Activated CD8-positive, alpha-beta memory T cell treated with anti-CD3 and anti-CD28 coated beads, Interleukin-2, amount 50 U/mL, for 48 hours (primary cell): ENCODE data around the gene BIVM.

Source experiments
- DNase-seq: peaks from one replicate; pipeline ENCODE4 v3.0.0-alpha.2; 2020

BIVM gene

DNA sequence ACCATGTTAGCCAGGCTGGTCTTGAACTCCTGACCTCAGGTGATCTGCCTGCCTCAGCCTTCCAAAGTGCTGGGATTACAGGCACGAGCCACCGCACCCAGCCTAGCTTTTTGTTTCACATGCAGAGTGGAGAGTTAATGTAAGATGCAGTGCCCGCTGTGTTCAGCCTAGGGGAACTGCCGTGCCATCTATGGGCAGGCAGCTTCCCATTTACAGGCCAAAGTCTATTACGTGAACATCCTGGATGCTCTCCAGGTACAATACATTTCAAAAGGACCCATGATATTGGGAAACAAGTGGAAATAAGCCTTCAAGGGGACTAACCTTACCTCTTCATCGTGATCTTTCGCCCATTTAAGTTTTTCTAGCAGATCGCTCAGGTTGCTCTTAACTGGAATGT is 10.2 kb upstream of the BIVM start:
- DNase-seq: no peak

DNA sequence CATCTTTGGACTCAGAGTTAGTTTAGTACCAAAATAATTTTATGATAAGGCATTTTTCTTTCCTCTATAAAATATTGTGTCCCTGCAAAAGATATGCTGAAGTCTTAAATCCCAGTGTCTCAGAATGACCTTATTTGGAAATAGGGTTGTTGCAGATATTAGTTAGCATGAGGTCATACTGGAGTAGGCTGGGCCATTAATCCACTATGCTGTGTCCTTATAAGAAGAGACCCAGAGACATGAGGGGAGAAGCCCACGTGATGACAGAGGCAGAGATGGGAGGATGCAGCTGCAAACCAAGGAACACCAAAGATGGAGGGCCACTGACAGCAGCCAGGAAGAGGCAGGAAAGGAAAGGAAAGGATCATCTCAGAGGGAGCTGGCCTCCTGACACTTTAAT is 6.5 kb upstream of the BIVM start:
- no peak for DNase-seq

DNA sequence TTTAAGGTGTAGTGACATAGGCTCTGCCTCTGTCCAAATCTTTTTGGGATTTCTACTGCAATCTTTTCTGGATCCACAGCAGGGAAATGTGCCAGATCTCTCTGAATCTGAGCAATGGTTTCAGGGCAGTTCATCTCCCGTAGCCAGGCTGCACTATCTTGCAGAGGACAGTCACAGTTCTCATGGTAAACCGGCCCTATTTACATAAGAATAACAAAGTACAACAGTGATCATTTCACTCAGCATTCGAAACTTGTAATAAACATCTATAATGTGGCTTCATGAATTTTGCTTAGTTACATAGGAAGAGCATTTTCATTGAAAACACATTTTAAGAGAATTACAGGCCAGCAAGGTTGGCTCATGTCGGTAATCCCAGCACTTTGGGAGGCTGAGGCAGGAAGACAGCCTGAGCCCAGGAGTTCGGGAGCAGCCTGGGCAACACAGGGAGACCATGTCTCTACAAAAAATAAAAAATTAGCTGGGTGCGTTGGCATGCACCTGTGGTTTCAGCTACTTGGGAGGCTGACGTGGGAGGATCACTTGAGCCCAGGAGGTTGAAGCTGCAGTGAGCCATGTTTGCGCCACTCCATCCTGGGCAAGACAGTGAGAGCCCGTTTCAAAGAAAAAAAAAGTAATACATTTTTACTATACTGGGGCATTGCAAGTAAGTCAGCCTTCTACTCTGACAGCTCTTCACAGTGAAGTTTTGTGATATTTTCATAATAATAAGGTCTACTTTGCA is 5.1 kb upstream of the BIVM start:
- DNase-seq: no peak

DNA sequence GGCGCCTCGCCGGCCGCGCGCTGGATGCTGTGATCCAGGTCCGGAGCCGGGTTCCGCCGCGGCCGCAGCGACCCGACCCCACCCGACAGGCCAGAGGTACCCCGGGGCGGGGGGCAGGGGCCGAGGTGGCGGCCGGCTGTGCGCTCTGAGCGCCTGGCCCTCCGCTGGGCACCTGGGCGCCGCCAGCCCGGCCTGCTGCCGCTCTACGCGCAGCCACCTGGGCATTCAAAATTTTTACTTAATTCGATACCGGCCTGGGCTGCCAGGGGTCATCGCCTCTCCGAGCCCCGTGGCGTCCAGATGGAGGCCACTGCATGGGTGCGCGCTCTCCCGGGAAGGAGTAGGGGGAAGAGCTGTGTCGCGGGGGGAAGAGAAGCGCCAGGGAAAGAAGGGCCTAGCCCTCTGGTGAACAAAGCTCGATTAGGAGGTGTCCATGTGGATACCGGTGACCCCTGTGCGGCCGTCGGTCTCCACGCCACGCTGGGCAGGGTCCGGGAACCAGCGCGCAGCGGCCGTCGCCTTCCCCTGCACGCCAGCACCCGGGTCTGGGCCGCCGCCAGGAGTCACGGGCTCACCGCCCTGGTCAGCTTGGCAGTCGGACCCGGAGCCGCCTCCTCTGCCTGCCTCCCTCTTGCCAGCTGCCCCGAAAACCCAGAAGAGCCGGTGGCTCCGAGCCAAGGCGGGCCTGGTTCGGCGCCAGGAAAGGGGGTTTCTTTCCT is 666 bp downstream of the BIVM start:
- peak; percentile 74 for DNase-seq

DNA sequence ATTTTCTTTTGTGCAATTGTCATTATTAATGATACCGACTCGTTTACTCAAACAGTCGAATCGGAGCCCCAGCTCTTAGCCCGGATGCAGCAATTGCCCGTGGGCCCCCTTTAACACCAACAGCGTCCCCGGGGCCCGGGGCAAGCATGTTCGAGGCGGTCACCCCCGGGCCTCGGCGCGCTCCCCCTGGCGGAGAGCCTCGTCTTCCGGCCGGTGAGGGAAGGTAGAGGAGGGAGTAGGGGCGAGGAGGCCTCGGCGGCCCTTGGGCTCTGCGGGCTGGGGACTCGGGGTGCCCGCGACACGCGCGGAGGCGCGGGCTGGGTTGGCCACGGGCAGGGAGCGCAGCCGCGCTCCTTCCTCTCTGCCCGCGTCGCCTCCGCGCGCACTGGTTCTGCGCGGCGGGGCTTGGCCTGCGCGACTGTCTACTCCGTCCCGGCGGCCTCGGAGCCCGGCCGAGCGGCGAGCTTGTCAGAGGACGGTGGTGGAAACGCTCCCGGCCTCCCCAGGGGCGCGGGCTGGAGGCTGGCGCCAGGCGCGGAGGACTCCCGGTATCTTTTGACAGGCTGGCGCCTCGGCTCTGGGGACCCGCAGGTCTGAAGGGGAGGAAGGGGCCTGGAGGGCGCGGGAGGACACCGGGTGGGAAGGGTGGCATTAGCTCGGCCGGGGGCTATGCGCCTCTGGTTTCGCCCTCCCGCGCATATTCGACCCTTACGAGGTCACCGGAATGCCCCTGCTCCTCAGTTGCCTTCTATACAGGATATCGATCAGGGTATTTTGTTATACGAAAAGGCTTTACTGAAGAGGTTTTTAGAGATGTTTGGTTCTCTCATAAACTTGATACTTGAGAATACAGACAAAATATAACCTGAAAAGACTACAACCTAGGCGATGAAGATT is 1.5 kb downstream of the BIVM start:
- DNase-seq: peak; percentile 94

DNA sequence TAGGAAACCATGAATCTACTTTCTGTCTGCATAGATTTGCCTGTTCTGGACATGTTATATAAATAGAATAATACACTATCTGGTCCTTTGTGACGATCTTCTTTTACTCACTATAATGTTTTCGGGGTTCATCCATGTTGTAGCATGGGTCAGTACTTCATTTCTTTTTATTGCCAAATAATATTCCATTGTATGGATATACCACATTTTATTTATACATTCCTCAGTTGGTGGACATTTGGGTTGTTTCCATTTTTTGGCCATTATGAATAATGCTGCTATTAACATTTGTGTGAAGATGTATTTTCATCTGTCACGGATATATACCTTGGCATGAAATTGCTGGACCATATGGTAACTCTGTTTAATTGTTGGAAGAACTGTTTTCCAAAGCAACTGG is 6.8 kb downstream of the BIVM start:
- DNase-seq: no peak

DNA sequence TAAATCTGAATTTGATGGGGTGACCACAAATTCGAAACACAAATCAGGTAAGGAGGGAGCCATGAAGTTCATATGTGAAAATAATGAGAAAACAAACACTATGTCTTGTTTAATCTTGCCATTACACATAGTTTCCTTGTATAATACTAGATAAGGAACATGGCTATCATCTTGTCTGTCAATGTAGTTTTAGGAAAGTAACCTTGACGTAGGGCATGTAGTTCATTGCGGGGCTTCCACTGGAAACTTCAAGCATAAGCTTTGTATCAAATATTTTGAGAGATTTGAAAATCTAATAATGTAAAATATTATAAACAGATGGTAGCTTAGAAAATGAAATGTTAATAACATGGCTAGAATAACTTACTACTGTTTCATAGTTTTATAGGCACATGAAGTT is 8.8 kb downstream of the BIVM start:
- DNase-seq: no peak

DNA sequence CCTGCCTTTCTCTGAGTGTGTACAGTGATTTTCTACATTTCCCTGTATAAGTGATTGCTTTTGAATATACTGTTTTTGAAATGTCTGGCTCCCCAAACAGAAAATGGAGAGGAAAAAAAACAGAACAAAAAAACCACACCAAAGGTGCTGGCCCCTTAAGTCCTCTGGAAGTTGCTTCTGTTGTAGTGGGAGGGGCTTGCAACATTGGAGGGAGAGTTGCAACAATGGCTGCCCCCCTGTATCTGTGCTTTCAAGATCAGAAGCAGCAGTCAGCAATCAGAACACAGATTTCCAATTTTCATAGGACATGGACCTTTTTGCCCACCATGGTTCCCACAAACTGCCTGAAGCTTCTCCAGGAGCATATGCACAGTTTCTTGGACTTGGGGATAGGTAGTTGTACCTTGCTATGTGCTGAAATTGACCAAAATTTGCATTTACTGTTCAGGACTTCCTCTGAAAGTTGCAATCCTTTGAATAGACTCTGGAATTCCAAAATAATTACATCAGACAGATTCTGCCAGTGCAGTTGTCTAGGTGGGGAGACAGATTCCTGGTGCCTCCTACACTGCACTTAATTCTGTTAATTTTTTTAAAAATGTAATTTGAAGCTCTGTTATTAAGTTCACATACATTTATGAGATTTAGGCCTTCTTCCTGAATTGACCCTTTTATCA is 13.8 kb downstream of the BIVM start:
- DNase-seq: no peak

DNA sequence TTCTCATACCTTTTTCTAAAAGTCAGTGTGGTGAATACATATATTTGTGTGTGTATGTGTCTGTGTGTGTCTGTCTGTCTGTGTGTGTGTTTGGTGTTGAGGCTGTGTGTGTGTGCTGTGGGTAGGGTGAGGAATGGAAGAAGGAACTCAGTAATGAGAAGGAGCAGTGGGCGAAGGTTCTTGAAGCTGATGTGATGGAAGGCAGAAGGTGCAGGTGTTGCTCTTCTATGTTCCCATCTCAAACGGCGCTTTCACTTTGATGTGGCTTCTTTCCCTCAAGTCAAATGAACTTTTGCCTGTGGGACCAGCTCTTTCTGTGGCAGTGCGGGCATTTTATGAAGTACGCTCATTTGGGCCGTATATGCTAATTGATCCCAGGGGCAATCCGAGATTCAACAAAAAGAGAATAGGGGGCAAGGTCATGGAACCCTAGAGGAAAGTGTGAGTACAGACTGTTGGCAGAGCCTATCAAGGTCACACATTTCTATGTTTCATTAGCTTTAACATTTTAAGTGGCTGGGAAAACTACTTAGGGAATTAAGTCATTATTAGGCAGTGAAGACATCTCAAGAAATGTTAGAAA is 15.2 kb downstream of the BIVM start:
- no peak for DNase-seq

DNA sequence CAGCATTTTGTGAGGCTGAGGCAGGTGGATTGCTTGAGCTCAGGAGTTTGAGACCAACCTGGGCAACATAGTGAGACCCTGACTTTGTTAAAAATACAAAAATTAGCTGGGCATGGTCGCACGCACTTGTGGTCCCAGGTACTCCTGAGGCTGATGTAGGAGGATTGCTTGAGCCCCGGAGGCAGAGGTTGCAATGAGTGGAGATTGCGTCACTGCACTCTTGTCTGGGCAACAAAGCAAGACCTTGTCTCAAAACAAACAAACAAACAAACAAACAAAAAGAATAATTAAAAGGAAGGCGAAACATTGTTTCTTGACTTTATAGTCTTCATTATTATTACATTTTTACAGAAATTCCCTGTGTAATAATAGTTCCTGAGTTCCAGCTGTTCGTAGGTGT is 15.9 kb downstream of the BIVM start:
- DNase-seq: no peak

DNA sequence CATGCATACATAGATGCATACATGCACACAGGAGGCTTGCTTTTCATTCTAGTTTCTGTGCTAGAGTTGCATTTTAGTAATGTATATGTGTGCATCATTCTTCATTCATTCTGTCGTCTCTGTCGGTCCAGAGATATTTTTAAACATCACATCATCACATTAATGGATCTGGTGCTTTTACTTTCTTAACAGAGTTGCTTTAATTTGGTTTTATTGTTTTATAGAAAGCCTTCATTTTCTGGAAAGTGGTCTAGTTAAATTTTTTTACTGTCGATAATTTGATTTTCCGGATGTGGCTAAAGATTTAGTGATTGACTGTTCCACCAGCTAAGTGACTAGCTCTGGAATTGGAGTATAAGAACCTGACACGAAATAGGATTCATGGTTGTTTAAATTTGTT is 16.9 kb downstream of the BIVM start:
- DNase-seq: no peak

DNA sequence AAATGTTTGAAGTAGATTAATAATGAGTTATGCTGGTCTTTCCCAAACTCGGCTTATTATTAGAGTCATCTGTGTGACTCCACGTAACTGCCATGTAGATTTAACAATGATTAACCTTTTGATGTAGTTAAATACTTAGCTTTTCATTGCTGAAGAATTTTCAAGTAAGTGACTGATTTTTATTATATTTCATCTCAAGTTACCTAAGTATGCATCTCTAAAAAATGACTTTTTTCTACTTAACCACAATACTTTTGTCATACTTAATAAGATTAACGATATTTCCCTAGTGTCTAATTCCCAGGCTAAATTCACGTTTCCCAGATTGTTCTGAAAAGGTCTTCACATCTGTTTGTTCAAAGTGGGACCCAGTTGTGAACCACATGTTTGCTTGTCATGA is 17.8 kb downstream of the BIVM start:
- no peak for DNase-seq

DNA sequence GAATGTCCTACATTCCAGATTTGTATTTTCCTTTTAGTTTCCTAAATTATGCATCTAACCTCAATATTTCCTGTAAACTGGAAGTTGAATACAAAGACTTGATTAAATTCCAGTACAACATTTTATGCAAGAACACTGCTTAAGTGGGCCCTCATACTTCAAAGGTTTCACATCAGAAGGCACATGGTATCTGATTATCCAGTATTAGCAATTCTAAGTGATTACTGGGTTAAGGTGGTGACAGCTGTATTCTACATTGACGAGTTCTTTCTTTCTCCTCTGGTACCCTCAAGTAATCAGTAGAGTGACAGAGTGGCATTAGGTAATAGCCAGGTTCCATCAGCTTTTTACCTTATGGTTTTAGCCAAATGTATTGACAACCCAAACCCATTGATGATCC is 18.3 kb downstream of the BIVM start:
- DNase-seq: no peak

DNA sequence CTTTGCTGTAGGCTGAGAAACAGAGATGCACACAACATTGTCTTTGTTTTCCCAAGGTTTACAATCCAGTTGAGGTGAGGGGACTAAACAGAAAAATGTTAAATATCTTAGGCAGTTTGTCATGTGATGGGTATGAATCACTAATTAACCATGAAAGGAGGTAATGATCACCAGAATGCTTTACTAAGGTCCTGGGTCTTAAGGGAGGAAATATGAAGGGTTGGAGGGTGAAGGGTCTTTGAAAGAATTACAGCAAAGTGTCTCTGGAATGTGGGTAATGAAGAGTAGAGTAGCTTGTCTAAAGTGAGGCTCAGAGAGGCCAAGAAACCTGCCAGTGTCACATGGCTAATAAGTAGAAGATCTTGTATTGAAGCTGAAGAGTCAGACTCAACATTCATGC is 19.0 kb downstream of the BIVM start:
- no peak for DNase-seq

DNA sequence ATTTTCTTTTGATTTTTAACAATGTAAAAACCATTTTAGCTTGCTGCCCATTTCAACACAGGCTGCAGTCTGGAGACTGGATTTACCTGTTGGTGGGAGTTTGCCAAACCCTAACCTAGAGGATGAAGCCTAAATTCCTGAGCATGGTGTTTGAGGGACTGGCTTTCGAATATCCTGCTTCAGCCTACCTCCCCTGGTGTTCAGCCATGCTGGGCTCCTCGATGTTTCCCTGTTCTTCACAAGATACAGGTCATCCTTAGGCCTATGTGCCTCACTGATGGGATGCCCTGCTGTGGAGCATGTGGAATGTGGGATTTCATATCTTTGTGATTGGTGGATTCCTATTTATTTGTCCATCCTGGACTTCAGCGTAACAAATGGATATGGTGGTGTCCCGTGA is 26.5 kb downstream of the BIVM start:
- no peak for DNase-seq

DNA sequence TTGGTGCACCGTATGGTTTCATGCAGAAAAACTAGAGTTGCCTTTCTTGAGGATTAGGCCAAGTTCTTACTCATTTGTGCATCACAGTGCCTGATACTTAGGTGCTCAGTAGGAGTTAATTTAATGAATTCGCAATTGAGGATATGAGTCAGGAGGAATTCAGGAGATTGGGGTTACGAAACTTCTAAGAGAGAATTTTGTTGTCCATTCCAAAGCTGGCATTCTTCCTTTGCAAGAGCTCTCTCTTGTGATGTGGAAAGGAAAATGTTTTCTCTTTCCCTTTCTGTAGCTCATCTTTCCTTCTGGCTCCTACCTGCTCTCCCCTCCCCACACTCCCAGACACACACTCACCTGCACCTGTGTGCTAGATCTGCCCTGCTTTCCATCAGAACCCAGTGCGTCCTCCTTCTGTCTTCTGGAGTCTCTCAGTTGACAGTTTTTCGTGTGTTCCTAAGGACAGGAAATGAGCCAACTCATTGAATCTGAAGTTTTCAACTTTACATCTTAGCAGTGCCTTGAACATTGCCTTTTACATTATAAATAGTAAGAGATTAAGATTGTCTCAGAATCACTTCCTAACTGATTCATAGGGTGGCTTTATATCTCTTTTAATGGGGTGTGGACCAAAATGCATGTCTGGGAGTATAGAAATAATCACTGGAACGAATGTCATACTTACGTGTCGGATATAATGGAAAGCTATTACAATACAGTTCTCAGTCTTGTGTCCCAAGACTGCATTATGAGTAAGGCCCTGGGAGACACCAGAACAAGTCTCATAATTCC is 27.2 kb downstream of the BIVM start:
- DNase-seq: no peak

DNA sequence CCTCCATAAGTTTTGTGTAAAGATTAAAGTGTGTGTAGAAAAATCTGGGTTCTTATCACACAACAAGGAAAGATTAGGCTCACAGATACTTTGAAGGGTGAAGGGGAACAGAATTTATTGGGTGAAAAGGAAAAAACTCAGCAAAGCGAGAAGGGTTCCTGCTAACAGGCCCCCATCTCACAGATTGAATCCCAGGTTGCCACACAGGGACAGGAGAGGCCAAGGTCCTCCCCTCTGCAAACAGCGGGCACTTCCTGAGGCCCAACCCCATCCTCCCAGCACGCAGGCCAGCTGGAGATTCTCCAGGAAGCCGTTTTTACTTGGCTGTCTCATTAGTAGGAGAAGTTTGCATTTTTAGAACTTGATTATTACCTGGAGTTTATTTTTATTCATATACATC is 31.7 kb downstream of the BIVM start:
- no peak for DNase-seq

DNA sequence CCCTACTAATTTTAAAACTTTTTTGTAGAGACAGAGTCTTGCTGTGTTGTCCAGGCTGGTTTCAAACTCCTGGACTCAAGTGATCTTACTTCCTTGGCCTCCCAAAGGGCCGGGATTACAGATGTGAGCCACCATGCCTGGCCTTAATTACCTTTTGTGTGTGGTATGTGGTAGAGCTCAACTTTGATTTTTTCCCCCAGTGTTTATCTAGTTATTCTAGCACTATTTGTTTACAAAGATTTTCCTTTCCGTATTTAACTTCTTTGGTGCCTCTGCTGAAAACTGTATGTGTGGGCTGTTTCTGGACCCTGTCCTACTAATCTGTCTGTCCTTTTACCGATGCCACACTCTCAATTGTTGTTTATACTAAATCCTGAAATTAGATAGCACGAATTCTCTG is 37.6 kb downstream of the BIVM start:
- no peak for DNase-seq

DNA sequence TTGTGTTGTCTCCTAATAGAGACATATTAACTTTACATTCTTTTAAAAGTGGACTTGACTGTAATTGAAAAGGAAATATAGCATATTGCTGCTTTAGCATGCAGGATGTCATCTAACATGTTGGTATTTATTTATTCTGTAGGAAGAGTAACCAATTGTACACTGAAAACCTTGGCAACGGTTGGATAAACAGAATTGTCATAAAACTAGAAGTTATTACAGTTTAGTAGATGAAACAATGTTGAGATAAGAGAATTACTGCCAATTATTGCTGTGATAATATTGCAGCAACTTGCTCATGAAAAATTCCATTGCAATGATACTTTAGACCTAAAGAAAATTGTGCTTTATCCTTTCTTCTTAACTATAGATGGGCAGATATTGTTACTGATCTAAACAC is 39.4 kb downstream of the BIVM start:
- DNase-seq: no peak

DNA sequence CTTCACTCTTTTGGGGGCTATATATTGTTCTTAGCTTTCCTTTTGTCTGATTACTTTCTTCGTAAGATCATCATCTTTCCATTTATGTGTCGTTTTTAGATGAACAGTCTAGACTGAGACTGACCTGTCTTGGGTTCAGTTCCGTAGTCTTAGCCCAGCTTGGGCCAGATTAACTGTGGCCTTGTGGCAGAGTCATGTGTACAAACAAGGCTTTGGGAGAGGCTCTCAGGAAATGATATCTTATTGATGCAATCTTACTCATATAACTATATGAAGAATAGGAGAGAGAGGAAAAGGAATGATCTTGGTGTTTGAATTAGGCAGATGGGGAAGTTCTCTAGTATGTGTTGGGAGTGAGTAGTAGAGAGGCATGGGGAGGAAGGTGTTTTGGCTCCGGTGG is 40.1 kb downstream of the BIVM start:
- DNase-seq: no peak

DNA sequence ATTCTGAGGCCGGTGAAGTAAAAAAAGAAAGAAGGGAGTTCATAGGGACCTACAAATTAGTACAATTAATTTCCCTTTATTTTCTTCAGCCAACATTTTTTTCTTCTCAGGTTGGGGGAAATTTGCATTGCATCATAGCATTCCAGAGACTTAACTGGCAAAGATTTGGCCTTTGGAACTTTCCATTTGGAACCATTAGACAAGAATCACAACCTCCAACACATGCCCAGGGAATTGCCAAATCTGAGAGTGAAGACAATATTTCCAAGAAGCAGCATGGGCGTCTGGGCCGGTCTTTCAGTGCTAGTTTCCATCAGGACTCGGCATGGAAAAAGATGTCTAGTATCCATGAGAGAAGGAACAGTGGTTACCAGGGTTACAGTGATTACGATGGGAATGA is 40.5 kb downstream of the BIVM start:
- no peak for DNase-seq

DNA sequence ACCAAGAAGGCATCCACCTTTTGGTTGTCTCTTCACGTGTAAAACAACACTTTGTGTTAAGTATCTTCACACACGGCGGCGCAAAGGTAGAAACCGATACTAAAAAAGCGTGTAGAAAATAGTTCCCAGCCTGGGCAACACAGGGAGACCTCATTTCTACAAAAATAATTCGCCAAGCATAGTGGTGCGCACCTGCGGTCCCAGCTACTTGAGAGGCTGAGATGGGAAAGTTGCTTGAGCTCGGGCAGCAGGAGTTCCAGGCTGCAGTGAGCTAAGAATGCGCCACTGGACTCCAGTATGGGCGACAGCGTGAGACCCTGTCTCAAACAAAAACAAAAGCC is 46.3 kb downstream of the BIVM start:
- no peak for DNase-seq
